Hepatocyte (in vitro differentiated cells): ENCODE results near the gene CARD10. TPM values are rescaled to one million over a fixed set of nuclear protein-coding genes. Genes with fewer than 3 reads are reported as not detected.

Source experiments
- DNase-seq: peaks from one replicate; pipeline ENCODE4 v3.0.0-alpha.2; 2016; ENCODE audit warnings: low spot score
- H2AFZ ChIP-seq: fragments of 200-600 bp; sonication (generic); 2 replicates; pipeline ENCODE4 v1.6.0; 2016; ENCODE audit warnings: antibody characterized with exemption, mild to moderate bottlenecking
- H3K27ac ChIP-seq: fragments of 200-600 bp; sonication (generic); 2 replicates; pipeline ENCODE4 v1.5.1; 2016; ENCODE audit warnings: mild to moderate bottlenecking
- H3K27me3 ChIP-seq: fragments of 200-600 bp; sonication (generic); 2 replicates; pipeline ENCODE4 v1.6.1; 2016
- H3K36me3 ChIP-seq: fragments of 200-600 bp; sonication (generic); replicated peaks from 2 replicates; pipeline ENCODE4 v1.5.1; 2016; ENCODE audit warnings: low read depth; ENCODE audit not compliant: insufficient read depth
- H3K4me1 ChIP-seq: fragments of 200-600 bp; sonication (generic); 2 replicates; pipeline ENCODE4 v1.5.1; 2016; ENCODE audit warnings: mild to moderate bottlenecking, moderate library complexity; ENCODE audit not compliant: insufficient read depth
- H3K4me2 ChIP-seq: fragments of 200-600 bp; sonication (generic); 2 replicates; pipeline ENCODE4 v1.6.0; 2016
- H3K4me3 ChIP-seq: fragments of 200-600 bp; sonication (generic); 2 replicates; pipeline ENCODE4 v1.5.1; 2016; ENCODE audit warnings: mild to moderate bottlenecking
- H3K79me2 ChIP-seq: fragments of 200-600 bp; sonication (generic); 2 replicates; pipeline ENCODE4 v1.6.0; 2017; ENCODE audit warnings: mild to moderate bottlenecking
- H3K9me2 ChIP-seq: fragments of 200-600 bp; sonication (generic); replicated peaks from 2 replicates; pipeline ENCODE4 v1.6.0; 2017; ENCODE audit warnings: mild to moderate bottlenecking; ENCODE audit not compliant: insufficient read depth
- H3K9me3 ChIP-seq: fragments of 200-600 bp; sonication (generic); 2 replicates; pipeline ENCODE4 v1.5.1; 2016; ENCODE audit warnings: low read depth, mild to moderate bottlenecking
- H4K20me1 ChIP-seq: fragments of 200-600 bp; sonication (generic); 2 replicates; pipeline ENCODE4 v1.6.0; 2016; ENCODE audit warnings: mild to moderate bottlenecking; ENCODE audit not compliant: insufficient read depth, poor library complexity, severe bottlenecking
- EZH2 ChIP-seq: fragments of 200-600 bp; sonication (generic); IDR thresholded peaks from 2 replicates; pipeline ENCODE4 v1.6.1; 2016; ENCODE audit warnings: antibody characterized with exemption, mild to moderate bottlenecking, borderline replicate concordance
- EZH2phosphoT487 ChIP-seq: fragments of 200-600 bp; sonication (generic); IDR thresholded peaks from one replicate; pipeline ENCODE4 v1.6.1; 2018; ENCODE audit warnings: antibody characterized with exemption, mild to moderate bottlenecking, low read depth, moderate library complexity; ENCODE audit not compliant: unreplicated experiment, severe bottlenecking
- WGBS: methylation state at CpG from one replicate; pipeline ENCODE4 v1.1.6; 2016; ENCODE audit warnings: low lambda C conversion rate; ENCODE audit errors: missing lambda C conversion rate; 5-methylcytosine and 5-hydroxymethylcytosine counted together
- polyA plus RNA-seq: library from polyadenylated mRNA; unstranded; fragments of >200 nt; fragmentation: Nextera tagmentation; extraction: Ambion mirVana; gene quantifications from 2 replicates; pipeline ENCODE4 v1.2.1, GENCODE V29; 2016
- total RNA-seq: library from RNA; depleted of rRNA; stranded (reverse); fragments of >200 nt; gene quantifications from 2 replicates; pipeline ENCODE4 v1.2.3, GENCODE V29; 2014
- TF ChIP-seq, protein P1 (sequence below): fragments of 200-600 bp; sonication (generic); IDR thresholded peaks from 2 replicates; pipeline ENCODE4 v1.5.1; 2016; ENCODE audit warnings: antibody characterized with exemption, mild to moderate bottlenecking; ENCODE audit not compliant: poor library complexity

The CARD10 gene
- total and polyA plus RNA-seq, 2 experiments from 2014 or later, result 23.4 to 28.7 TPM

DNA sequence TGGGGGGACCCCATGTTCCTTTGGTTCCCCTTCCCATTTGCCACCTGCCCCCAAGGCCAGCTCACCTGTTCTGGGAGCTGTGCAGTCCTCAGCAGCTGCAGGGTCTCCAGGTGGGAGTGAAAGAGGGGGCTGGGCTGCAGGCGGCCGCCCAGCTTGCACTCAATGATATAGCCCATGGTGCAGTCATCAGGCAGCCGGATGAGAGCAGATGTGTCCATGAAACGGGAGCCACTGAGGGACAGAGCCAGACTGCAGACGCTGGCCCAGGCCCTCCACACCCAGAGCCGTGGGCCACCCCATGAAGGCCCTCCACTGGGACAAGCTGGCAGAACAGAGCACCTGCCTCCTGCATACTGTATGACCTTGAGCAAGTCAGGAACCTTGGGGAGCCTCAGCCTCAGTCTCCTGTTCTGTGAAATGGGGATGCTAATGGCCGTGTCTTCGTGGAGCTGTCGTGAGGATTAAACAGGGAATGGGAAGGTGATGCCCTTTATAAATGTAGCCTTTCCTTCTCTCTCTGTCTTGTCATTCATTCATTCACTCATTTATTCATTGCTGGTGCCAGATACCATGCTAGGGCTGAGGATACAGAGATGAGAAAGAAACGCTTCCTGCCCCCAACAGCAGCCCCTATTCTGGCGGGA, 44.6 kb downstream of the CARD10 start:
- no peak overlapping the region for H3K27ac ChIP-seq
- H3K4me2 ChIP-seq, result no peak overlapping the region
- DNase-seq, result no peak
- H3K4me3 ChIP-seq, result no peak overlapping the region
- TF ChIP-seq, protein P1, sequence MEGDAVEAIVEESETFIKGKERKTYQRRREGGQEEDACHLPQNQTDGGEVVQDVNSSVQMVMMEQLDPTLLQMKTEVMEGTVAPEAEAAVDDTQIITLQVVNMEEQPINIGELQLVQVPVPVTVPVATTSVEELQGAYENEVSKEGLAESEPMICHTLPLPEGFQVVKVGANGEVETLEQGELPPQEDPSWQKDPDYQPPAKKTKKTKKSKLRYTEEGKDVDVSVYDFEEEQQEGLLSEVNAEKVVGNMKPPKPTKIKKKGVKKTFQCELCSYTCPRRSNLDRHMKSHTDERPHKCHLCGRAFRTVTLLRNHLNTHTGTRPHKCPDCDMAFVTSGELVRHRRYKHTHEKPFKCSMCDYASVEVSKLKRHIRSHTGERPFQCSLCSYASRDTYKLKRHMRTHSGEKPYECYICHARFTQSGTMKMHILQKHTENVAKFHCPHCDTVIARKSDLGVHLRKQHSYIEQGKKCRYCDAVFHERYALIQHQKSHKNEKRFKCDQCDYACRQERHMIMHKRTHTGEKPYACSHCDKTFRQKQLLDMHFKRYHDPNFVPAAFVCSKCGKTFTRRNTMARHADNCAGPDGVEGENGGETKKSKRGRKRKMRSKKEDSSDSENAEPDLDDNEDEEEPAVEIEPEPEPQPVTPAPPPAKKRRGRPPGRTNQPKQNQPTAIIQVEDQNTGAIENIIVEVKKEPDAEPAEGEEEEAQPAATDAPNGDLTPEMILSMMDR, result no peak
- no peak for TF ChIP-seq EZH2
- no peak for TF ChIP-seq EZH2phosphoT487
- H3K36me3 ChIP-seq, result no peaks in the 10 kb centered on the region
- no peaks in the 10 kb centered on the region for H3K9me3 ChIP-seq
- no peaks in the 10 kb centered on the region for H3K79me2 ChIP-seq
- no peaks in the 10 kb centered on the region for H3K27me3 ChIP-seq
- H3K9me2 ChIP-seq, result no peaks in the 10 kb centered on the region
- WGBS, result 86% methylated on average over 11 of the region's 11 CpGs
- H2AFZ ChIP-seq, result no peak overlapping the region
- H3K4me1 ChIP-seq, result no peaks in the 10 kb centered on the region
- H4K20me1 ChIP-seq, result no peaks in the 10 kb centered on the region

DNA sequence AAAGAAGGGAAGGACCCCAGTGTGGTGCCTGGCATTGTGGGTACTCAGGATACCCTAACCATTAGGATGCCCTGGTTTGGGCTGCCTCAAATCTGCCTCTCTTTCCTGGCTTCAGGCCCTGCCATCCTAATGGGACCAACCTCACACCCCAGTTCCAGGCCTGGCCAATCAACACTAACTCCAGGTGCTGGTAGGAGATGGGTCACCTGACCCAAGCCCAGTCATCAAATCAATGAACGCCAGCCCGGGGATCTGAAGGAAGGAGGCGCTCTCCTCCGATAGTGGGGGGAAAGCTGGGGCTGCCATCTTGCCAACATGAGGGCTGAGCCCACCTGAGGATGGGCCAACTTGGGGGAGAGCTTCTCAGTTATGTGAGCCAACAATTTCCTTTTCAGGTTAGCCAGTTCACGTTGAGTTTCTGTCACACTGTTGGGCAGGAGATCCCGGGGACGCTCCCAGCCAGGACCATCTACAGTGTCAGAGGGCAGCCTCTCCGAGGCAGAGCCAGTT, 45.7 kb downstream of the CARD10 start:
- Histone ChIP-seq H3K27ac (no peak overlapping the region), H3K9me2 (no peaks in the 10 kb centered on the region), H3K4me1 (no peaks in the 10 kb centered on the region), H3K79me2 (no peaks in the 10 kb centered on the region), H3K4me2 (no peak overlapping the region), H4K20me1 (no peaks in the 10 kb centered on the region), H3K9me3 (no peaks in the 10 kb centered on the region), H2AFZ (no peak overlapping the region), H3K27me3 (no peaks in the 10 kb centered on the region), H3K36me3 (no peaks in the 10 kb centered on the region), H3K4me3 (no peak overlapping the region)
- TF ChIP-seq, protein P1, result no peak
- TF ChIP-seq EZH2 (no peak), EZH2phosphoT487 (no peak)
- no peak for DNase-seq
- WGBS, result 81% methylated on average over 8 of the region's 8 CpGs

DNA sequence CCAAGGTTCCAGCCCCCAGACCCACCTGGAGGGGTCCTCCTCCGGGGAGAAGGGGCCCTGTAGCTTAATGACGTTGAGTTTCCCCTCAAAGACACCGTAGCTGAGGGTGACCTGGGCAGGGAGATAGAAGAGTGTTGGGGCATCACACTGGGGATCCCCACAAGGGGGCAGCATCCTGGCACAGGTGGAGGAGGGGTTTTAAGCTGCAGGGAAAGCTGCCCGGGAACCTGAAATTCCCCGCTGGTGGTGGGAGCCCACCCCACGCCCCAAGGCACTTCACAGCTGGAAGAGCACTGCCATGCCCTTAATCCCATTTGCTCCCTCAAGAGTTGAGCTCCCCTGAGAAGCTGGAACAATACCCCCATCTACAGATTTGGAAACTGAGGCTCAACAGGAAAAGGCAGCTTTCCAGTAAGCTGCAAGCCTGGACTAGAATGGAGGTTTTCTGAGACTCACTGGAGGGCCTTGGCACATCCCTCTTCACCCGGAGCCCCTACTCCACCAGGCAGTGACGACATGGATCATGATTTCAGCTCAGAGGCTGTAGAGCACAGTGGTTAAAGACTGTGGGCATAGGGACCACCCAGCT, 46.7 kb downstream of the CARD10 start:
- Histone ChIP-seq H3K79me2 (no peaks in the 10 kb centered on the region), H4K20me1 (no peaks in the 10 kb centered on the region), H2AFZ (no peak overlapping the region), H3K27me3 (no peaks in the 10 kb centered on the region), H3K36me3 (no peaks in the 10 kb centered on the region), H3K4me2 (no peak overlapping the region), H3K4me1 (no peaks in the 10 kb centered on the region), H3K9me2 (no peaks in the 10 kb centered on the region), H3K27ac (no peak overlapping the region), H3K4me3 (no peak overlapping the region), H3K9me3 (no peaks in the 10 kb centered on the region)
- peak; percentile 56 for DNase-seq
- TF ChIP-seq, protein P1, result peak; percentile 45
- TF ChIP-seq EZH2 (no peak), EZH2phosphoT487 (no peak)
- WGBS, result 33% methylated on average over 8 of the region's 8 CpGs
